Measurements from ENCODE around the gene ILKAP.

Gene ILKAP

DNA sequence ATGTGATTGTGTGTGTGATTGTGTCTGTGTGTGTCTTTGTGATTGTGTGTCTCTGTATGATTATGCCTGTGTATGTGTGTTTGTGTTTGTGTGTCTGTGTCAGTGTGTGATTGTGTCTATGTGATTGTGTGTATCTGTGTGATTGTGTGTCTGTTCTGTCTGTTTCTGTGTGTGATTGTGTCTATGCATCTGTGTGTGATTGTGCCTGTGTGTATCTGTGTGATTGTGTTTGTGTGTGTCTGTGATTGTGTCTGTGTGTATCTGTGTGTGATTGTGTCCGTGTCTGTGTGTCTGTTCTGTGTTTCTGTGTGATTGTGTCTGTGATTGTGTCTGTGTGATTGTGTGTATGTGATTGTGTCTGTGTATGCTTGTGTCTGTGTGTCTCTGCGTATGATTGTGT, 77.2 kb downstream of the ILKAP start:
- Histone ChIP-seq H4K20me1 (ENCODE audit: low read depth, low read length) (no peaks in the 10 kb centered on the region), H3K27ac (ENCODE audit: low read depth, low read length) (no peak overlapping the region), H3K79me2 (ENCODE audit: insufficient read depth, low read length) (no peaks in the 10 kb centered on the region), H3K9me2 (replicated peaks; ENCODE audit: insufficient read depth, low read length) (no peaks in the 10 kb centered on the region), H3K27me3 (ENCODE audit: low read length) (no peaks in the 10 kb centered on the region), H3F3A (ENCODE audit: insufficient read depth) (no peaks in the 10 kb centered on the region), H3K4me2 (ENCODE audit: low read depth, low read length, poor library complexity, severe bottlenecking) (no peak overlapping the region), H3K36me3 (ENCODE audit: low read length) (no peaks in the 10 kb centered on the region), H3K4me3 (ENCODE audit: insufficient read depth, low read length, poor library complexity, severe bottlenecking) (no peak overlapping the region), H3K9me3 (ENCODE audit: insufficient read depth, low read length) (0 out of 2 replicates have a peak, but pooled peaks cover 4% of the 10 kb centered on the region), H3K9ac (ENCODE audit: low read length) (no peak overlapping the region), H2AFZ (ENCODE audit: low read depth, low read length, severe bottlenecking) (no peak overlapping the region)
- TF ChIP-seq EZH2phosphoT487 (conservative IDR thresholded peaks at IDR 0.05; ENCODE audit: low read length): no peak
- TF ChIP-seq, protein P1, sequence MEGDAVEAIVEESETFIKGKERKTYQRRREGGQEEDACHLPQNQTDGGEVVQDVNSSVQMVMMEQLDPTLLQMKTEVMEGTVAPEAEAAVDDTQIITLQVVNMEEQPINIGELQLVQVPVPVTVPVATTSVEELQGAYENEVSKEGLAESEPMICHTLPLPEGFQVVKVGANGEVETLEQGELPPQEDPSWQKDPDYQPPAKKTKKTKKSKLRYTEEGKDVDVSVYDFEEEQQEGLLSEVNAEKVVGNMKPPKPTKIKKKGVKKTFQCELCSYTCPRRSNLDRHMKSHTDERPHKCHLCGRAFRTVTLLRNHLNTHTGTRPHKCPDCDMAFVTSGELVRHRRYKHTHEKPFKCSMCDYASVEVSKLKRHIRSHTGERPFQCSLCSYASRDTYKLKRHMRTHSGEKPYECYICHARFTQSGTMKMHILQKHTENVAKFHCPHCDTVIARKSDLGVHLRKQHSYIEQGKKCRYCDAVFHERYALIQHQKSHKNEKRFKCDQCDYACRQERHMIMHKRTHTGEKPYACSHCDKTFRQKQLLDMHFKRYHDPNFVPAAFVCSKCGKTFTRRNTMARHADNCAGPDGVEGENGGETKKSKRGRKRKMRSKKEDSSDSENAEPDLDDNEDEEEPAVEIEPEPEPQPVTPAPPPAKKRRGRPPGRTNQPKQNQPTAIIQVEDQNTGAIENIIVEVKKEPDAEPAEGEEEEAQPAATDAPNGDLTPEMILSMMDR (IDR thresholded peaks at IDR 0.05; ENCODE audit: insufficient read depth, low read length, poor library complexity, severe bottlenecking): no peak

DNA sequence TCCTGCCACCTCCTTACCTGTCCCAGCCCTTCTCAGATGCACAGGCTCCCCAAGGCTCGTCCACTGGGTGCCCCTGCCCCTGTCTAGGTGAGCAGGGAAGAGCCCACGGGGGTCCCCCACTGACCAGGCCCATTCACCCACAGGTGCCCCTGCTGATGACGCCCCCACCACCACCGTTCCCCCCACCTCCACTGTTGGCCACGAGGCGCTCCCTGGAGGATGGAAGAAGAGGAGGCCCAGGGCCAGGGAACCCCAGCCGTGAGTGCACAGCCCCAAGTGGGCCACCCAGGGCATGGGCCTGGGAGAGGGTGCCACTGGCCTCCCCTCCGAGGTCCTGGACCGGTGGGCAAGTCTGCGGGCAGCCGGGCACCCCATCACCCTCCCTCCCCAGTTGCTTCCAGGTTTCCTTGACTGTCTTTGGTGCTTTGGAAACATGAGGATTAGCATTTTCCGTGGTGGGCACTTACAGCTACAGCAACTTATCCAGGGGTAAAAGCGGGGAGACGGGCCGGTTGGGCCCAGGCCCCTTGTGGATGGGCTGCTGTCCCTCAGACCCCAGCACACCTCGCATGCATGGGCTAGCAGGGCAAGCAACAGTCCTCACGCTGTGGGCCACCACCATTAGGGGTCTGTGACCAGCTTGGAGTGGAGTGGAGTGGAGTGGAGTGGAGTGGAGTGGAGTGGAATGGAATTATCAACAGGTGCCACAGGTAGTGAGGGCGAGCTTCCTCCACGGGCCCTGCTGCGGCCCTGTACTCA, 78.2 kb downstream of the ILKAP start:
- Histone ChIP-seq H3K9me3 (ENCODE audit: insufficient read depth, low read length) (0 out of 2 replicates have a peak, but pooled peaks cover 4% of the 10 kb centered on the region), H3K4me2 (ENCODE audit: low read depth, low read length, poor library complexity, severe bottlenecking) (no peak overlapping the region), H3F3A (ENCODE audit: insufficient read depth) (no peaks in the 10 kb centered on the region), H3K79me2 (ENCODE audit: insufficient read depth, low read length) (no peaks in the 10 kb centered on the region), H3K4me3 (ENCODE audit: insufficient read depth, low read length, poor library complexity, severe bottlenecking) (no peak overlapping the region), H3K36me3 (ENCODE audit: low read length) (no peaks in the 10 kb centered on the region), H3K9ac (ENCODE audit: low read length) (no peak overlapping the region), H4K20me1 (ENCODE audit: low read depth, low read length) (no peaks in the 10 kb centered on the region), H3K27me3 (ENCODE audit: low read length) (no peaks in the 10 kb centered on the region), H3K27ac (ENCODE audit: low read depth, low read length) (no peak overlapping the region), H2AFZ (ENCODE audit: low read depth, low read length, severe bottlenecking) (no peak overlapping the region), H3K9me2 (replicated peaks; ENCODE audit: insufficient read depth, low read length) (no peaks in the 10 kb centered on the region)
- TF ChIP-seq, protein P1 (IDR thresholded peaks at IDR 0.05; ENCODE audit: insufficient read depth, low read length, poor library complexity, severe bottlenecking): no peak
- no peak for TF ChIP-seq EZH2phosphoT487 (conservative IDR thresholded peaks at IDR 0.05; ENCODE audit: low read length)

DNA sequence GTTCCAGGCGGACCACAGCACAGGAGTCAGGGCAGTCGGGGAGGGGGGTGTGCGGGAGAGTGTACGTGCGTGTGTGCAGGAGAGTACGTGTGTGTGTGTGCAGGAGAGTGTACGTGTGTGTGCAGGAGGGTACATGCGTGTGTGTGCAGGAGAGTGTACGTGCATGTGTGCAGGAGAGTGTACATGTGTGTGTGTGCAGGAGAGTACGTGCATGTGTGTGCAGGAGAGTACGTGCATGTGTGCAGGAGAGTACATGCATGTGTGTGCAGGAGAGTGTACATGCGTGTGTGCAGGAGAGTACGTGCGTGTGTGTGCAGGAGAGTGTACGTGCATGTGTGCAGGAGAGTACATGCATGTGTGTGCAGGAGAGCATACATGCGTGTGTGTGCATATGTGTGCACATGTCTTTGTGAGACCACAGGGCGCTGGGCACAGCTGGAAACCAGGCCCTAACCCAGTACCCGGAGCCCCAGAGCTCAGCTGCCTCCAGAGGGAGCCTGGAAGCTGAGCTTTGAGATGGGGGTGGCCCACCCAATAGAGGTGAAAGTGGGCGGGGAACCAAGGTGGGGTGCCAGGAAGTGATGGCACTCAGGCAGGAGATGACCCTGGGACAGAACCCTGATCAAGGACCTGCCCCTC, 78.9 kb downstream of the ILKAP start:
- Histone ChIP-seq H3K27me3 (ENCODE audit: low read length) (no peaks in the 10 kb centered on the region), H3K79me2 (ENCODE audit: insufficient read depth, low read length) (no peaks in the 10 kb centered on the region), H3K9me2 (replicated peaks; ENCODE audit: insufficient read depth, low read length) (no peaks in the 10 kb centered on the region), H2AFZ (ENCODE audit: low read depth, low read length, severe bottlenecking) (no peak overlapping the region), H3K9ac (ENCODE audit: low read length) (no peak overlapping the region), H3F3A (ENCODE audit: insufficient read depth) (no peaks in the 10 kb centered on the region), H3K4me3 (ENCODE audit: insufficient read depth, low read length, poor library complexity, severe bottlenecking) (no peak overlapping the region), H3K4me2 (ENCODE audit: low read depth, low read length, poor library complexity, severe bottlenecking) (no peak overlapping the region), H3K9me3 (ENCODE audit: insufficient read depth, low read length) (0 out of 2 replicates have a peak, but pooled peaks cover 4% of the 10 kb centered on the region), H3K36me3 (ENCODE audit: low read length) (no peaks in the 10 kb centered on the region), H4K20me1 (ENCODE audit: low read depth, low read length) (no peaks in the 10 kb centered on the region), H3K27ac (ENCODE audit: low read depth, low read length) (no peak overlapping the region)
- TF ChIP-seq, protein P1 (IDR thresholded peaks at IDR 0.05; ENCODE audit: insufficient read depth, low read length, poor library complexity, severe bottlenecking): no peak
- TF ChIP-seq EZH2phosphoT487 (conservative IDR thresholded peaks at IDR 0.05; ENCODE audit: low read length): no peak

Measured in SU-DHL-6 (cell line).